CD4-positive, alpha-beta T cell treated with Interleukin-15 for 1 hour (primary cell): ENCODE results near the gene IL15RA.
"Not testable (repeated sequence)": the region's sequence is repeated elsewhere in the genome, so short reads cannot be mapped to it uniquely, and the experiment has no call there.

Experiments used
- DNase-seq: peaks from one replicate; pipeline ENCODE4 v3.0.0-alpha.2; 2020

IL15RA gene

DNA sequence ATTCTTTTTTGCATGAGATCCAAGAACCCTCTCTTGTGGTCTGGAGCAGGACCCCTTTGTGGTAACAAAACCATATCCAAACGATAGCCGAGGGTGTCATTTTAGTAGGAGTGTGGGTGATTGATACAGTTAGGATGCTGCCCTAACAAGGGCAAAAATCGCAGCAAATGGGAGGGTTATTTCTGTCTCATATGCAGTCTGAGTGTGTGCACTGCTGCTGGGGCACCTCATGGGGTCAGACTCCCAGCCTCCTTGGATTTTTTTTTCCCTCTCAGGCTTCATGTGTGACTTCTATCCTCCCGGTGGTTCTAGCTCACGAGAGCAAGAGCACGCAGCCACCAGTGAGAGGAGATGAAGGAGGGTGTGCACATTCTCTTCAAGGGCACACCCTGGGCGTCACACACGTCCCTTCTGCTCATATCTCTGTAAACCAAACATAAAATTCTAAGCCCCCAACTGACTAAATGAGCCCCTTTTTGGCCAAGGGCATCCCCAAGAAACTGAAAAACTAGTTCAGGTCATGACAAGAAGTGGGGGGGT is 28.6 kb upstream of the IL15RA start:
- DNase-seq, result no peak

- not testable (repeated sequence) for DNase-seq
Measured at GRCh38 chr10:6005161-6005804, 27.9 kb upstream of the IL15RA start.

- no peak for DNase-seq
Measured at GRCh38 chr10:6002809-6003510, 25.6 kb upstream of the IL15RA start.

DNA sequence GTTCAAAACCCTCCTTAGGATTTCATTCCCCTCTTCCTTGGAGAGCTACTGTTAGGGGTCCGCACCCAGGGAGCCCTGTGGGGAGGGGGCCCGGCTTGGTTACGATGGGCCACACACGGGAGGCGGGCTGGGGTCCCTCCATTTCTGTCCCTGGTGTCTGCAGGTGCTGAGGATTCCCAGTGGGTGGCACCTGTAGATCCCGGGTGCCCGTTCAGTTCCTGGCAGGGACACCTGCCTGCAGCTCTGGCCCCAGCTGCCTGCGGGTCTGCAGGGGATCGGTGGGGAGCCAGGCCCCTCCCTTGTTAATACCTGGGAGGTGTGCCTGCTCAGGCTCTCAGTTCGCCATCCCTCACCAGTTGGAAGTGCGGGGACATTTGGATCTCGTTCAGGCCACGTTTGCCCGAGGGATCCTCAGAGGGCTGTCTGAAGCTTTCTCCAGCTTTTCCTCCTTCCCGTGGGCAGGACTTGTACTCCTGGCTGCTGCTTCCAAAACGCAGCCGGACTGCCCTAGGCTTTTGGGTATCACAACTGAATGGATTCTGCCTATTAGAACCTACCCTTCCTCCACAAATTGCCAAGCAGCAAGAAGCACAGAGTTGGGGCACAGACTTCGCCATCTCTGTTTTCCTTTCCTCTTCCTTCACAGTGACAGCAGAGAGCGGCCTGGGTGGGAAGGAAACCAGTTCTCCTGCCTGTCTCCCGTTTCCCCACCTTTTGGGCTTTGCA is 22.3 kb upstream of the IL15RA start:
- no peak for DNase-seq

DNA sequence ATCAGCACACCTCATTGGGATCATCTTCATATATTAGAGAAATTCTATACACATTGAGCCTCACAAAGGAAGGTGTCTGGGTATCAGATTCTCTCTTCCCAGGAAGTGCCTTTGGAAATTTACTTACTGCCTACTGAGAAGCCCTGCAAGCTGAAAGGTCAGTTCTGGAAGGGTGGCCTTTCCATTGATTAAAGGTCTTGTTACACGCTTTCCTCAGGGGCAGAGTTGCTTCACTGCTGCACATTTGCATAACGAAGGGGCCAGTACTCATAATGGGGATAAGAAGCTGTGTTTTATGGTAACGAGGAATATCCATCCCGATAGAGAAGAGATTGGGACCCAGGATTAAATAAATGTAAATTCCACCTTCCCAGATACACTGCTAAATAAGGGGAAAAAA is 19.4 kb upstream of the IL15RA start:
- no peak for DNase-seq

- no peak for DNase-seq
Measured at GRCh38 chr10:5992398-5992797, 15.1 kb upstream of the IL15RA start.

- DNase-seq, result no peak
Measured at GRCh38 chr10:5991708-5992107, 14.4 kb upstream of the IL15RA start.

DNA sequence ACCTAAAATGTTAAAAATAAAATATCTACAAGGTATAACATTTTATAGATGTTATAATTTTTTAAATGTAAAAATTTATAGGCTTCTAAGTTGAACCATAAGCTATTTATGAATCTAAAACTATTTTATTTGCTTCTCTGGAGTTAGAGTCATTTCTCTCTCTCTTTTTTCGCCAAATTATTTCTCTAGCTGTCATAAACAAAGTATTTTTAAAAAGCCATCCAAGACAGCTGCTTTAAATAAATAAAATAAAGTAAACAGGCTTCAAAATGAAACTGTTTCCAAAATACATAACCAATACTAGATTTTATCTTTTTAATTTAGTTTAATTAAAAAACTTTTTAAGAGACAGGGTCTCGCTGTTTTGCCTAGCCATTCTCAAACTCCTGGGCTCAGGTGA is 12.4 kb upstream of the IL15RA start:
- DNase-seq, result no peak

- no peak for DNase-seq
Measured at GRCh38 chr10:5988336-5988920, 11.1 kb upstream of the IL15RA start.

DNA sequence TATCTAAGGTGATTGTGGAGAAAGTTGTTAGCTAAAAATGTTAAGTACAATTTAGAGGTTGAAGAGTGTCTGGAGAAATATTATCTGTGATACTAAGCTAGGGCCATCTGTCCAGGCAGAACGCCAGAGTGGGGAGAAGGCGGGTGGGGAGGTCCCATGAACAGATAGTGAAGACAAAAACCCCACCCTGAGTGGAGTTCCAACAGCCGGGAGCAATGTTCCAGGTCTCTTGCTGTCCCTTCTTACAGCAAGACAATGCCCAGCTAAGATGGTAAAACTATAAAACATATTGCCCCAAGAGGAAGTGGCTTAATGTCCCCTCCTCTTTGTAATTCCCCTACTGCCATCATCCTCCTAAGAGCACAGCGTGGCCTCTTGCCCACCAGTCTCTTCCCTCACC is 10.4 kb upstream of the IL15RA start:
- DNase-seq, result no peak

DNA sequence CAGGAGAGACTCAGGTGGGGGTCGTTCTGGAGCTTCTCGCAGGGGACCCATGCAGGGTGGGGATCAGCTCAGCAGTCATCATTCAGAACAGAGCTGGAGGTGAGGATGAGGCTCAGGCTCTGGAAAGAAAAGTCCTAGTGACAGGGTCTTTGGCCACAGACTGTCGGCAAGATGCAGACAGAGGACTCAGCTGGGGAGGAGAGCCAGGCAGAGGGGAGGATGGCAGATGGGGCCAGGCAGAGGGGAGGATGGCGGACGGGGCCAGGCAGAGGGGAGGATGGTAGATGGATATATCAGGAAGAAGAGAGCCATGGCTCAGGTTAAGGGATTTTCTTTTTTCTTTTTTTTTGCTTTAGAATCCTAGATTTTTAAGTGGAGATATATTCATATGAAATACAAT is 7.7 kb upstream of the IL15RA start:
- DNase-seq, result no peak

- DNase-seq, result no peak
Measured at GRCh38 chr10:5983774-5984173, 6.4 kb upstream of the IL15RA start.

GRCh38 chr10:5981529-5981928 is 4.2 kb upstream of the IL15RA start:
- no peak for DNase-seq

DNA sequence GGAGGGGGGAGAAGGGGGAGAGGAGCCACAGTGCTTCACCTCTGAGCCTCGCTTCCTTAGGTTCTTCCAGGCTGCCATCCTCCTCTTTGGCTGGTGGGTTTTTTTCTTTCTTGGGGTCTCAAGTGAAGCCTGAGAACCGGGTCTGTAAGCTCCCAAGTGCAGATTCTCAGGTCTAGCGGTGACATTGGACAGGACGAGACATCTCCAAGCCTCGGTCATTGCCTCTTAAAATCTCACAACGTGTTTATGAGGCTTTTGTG is 817 bp upstream of the IL15RA start:
- DNase-seq, result no peak

DNA sequence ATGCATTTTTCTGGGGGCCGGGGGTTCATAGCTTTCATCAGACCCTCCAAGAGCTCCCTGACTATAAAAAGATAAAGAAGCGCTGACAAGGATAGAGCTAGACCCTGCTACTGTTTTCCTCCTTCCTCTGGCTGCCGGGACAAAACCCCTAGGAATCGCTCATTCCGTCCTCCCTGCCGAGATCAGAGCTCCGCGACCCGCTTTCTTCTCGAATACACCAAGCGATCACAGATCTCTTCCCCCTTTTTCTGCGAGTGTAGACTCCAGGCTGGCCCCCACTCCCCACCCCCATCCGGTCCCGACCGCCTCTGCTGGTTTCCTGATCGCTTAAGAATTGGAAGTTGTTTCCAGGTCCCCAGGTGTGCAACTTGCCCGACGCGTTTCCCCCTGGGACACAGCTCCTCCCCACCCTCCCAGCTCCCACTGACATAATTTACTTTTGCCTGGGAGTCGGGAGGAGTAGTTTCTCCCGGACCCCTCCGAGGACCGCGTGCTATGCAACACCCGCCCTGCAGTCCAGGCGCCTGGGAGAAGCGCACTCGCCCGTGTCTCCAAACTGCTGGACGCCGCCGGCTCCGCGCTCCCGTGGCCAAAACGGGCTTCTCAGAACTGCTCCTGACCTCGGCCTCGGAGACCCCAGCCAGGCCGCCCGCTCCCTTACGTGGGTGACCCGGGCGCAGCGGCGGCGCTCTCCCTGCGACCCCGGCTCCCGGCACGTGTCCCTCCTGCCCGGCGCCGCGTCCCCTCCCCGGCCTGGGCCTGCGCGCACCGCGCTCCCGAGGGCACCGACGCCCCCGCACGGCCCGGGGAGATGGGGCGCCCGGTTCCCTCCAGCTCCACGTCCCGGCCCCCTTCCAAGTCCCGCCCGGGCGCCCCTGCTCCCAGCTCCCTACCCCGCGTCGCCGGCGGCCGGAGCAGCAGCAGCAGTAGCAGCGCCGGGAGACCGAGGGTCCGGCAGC is 552 bp downstream of the IL15RA start:
- DNase-seq, result no peak

GRCh38 chr10:5975641-5976473 is 1.5 kb downstream of the IL15RA start:
- peak; percentile 74 for DNase-seq

GRCh38 chr10:5973069-5973468 is 4.3 kb downstream of the IL15RA start:
- no peak for DNase-seq

DNA sequence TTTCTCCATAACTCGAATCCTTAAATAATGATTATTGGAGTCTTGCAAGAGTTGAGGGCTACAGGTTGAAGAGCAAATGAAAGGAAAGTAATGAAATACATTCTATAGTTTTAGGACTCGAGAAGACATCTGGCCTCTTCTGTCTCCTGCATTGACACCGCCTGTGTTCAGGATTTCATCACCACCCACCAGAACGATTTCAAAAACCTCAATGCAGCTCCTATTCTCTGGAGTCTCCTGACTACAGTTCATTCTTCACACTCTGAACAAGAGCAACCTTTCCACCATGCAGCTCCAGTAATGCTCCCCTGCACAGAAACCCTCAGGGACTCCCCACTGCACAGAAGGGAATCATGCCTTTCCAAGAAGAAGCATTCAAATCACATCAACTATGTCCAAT is 5.5 kb downstream of the IL15RA start:
- DNase-seq, result no peak

GRCh38 chr10:5971315-5971832 is 6.0 kb downstream of the IL15RA start:
- no peak for DNase-seq

- no peak for DNase-seq
Measured at GRCh38 chr10:5970527-5970926, 6.8 kb downstream of the IL15RA start.

- no peak for DNase-seq
Measured at GRCh38 chr10:5970066-5970465, 7.3 kb downstream of the IL15RA start.
